ENCODE results near the gene CLK2.

The CLK2 gene

DNA sequence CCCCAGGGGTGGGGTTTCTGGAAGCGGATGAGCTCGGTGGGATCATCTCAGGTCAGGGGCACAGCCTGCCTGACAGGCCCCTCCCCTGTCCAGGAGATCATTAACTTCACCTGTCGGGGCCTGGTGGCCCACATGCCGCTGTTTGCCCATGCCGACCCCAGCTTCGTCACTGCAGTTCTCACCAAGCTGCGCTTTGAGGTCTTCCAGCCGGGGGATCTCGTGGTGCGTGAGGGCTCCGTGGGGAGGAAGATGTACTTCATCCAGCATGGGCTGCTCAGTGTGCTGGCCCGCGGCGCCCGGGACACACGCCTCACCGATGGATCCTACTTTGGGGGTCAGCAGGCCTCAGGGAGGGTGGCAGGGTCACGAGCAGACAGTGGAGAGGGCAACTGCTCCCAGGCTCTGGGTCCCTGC lies 12.3 kb upstream of the CLK2 start:
- H3K4me3 ChIP-seq (ENCODE audit: low read depth, low read length), result no peak overlapping the region
- TF ChIP-seq, protein P1, sequence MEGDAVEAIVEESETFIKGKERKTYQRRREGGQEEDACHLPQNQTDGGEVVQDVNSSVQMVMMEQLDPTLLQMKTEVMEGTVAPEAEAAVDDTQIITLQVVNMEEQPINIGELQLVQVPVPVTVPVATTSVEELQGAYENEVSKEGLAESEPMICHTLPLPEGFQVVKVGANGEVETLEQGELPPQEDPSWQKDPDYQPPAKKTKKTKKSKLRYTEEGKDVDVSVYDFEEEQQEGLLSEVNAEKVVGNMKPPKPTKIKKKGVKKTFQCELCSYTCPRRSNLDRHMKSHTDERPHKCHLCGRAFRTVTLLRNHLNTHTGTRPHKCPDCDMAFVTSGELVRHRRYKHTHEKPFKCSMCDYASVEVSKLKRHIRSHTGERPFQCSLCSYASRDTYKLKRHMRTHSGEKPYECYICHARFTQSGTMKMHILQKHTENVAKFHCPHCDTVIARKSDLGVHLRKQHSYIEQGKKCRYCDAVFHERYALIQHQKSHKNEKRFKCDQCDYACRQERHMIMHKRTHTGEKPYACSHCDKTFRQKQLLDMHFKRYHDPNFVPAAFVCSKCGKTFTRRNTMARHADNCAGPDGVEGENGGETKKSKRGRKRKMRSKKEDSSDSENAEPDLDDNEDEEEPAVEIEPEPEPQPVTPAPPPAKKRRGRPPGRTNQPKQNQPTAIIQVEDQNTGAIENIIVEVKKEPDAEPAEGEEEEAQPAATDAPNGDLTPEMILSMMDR (IDR thresholded peaks at IDR 0.05; ENCODE audit: low read depth, low read length), result no peak

DNA sequence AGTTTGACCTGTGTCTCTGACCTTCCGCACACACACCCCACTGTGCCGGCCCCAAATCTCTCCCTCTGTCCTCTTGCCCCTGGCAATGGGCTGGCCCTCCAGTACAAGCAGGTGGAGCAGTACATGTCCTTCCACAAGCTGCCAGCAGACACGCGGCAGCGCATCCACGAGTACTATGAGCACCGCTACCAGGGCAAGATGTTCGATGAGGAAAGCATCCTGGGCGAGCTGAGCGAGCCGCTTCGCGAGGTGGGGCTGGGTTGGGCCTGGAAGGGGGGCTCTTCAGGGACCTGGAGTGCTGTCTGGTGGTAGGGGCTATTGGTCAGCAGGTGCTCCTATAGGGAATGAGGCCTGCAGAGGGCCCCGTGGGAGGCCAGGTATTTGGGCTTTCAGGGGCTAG lies 11.8 kb upstream of the CLK2 start:
- no peak overlapping the region for H3K4me3 ChIP-seq (ENCODE audit: low read depth, low read length)
- TF ChIP-seq, protein P1 (IDR thresholded peaks at IDR 0.05; ENCODE audit: low read depth, low read length), result no peak

DNA sequence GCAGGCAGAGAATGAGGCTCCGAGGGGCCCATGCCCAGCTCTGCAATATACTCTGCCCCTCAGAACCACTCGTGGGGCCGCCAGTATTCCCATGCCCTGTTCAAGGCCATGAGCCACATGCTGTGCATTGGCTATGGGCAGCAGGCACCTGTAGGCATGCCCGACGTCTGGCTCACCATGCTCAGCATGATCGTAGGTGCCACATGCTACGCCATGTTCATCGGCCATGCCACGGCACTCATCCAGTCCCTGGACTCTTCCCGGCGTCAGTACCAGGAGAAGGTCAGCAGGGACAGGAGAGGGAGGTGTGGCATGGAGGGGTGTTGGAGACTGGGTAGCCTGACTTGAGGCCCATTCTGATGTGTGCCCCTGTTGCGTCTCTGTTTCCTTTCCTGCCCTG lies 11.2 kb upstream of the CLK2 start:
- TF ChIP-seq, protein P1 (IDR thresholded peaks at IDR 0.05; ENCODE audit: low read depth, low read length), result no peak
- H3K4me3 ChIP-seq (ENCODE audit: low read depth, low read length), result no peak overlapping the region

DNA sequence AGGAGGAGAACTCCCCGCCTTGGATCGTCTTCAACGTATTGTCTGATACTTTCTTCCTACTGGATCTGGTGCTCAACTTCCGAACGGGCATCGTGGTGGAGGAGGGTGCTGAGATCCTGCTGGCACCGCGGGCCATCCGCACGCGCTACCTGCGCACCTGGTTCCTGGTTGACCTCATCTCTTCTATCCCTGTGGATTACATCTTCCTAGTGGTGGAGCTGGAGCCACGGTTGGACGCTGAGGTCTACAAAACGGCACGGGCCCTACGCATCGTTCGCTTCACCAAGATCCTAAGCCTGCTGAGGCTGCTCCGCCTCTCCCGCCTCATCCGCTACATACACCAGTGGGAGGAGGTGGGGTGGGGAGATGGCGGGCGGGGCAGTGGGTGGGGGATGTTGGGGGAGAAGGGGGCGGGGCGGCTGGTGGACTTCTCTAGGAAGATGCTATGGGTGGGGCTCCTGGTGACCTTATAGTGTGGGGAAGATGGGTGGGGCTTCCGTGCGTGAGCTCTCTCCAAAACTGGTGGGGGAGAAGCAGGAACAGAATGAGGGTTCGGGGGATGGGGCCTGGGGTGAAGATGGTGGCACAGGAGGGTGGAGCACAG lies 9.3 kb upstream of the CLK2 start:
- no peak overlapping the region for H3K4me3 ChIP-seq (ENCODE audit: low read depth, low read length)
- TF ChIP-seq, protein P1 (IDR thresholded peaks at IDR 0.05; ENCODE audit: low read depth, low read length), result no peak

DNA sequence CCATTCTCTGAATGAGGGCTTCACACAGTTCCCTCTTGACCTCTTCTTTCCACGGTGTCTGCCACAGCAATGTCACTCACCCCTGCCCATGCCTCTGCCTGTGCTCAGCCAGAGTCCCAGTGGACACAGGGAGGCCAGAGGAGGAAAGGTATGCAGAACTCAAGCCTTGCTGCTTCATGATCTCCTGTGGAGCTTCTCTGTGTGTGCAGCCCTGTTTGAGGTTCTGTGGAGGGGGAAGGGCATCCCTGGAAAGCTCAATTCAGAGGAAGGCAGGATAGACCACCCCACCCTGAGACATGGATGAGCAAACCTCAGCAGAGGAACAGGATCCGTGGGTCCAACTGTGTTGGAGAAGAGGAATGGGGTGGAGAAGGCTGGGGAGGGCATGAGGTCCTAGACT lies 6.0 kb upstream of the CLK2 start:
- no peak overlapping the region for H3K4me3 ChIP-seq (ENCODE audit: low read depth, low read length)

DNA sequence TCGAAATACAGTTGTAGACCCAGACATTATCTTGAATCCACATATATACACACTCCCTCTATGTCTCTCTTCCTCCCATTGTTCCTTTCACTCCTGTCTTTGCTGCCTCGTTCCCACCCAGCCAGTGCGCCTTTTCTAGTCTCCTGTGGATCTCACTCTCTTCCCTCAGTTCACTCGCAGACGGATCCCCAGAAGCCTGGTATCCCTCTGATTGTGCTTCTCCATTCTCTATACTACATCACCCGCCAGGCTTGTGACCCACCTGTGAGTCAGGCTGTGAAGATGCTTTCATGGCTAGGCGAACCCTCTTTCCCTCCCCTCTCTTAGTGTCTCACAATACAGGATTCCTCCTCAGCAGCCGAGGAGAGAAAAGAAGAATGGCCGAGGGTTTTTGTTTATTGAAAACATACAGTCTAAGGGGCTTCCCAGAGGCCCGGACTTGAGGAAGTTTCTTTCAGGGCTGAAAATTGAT lies 5.4 kb upstream of the CLK2 start:
- TF ChIP-seq, protein P1 (IDR thresholded peaks at IDR 0.05; ENCODE audit: low read depth, low read length), result no peak
- no peak overlapping the region for H3K4me3 ChIP-seq (ENCODE audit: low read depth, low read length)

More for the DNA sequence above, 6.0 kb upstream of the CLK2 start:
- TF ChIP-seq, protein P1 (IDR thresholded peaks at IDR 0.05; ENCODE audit: low read depth, low read length), result no peak

DNA sequence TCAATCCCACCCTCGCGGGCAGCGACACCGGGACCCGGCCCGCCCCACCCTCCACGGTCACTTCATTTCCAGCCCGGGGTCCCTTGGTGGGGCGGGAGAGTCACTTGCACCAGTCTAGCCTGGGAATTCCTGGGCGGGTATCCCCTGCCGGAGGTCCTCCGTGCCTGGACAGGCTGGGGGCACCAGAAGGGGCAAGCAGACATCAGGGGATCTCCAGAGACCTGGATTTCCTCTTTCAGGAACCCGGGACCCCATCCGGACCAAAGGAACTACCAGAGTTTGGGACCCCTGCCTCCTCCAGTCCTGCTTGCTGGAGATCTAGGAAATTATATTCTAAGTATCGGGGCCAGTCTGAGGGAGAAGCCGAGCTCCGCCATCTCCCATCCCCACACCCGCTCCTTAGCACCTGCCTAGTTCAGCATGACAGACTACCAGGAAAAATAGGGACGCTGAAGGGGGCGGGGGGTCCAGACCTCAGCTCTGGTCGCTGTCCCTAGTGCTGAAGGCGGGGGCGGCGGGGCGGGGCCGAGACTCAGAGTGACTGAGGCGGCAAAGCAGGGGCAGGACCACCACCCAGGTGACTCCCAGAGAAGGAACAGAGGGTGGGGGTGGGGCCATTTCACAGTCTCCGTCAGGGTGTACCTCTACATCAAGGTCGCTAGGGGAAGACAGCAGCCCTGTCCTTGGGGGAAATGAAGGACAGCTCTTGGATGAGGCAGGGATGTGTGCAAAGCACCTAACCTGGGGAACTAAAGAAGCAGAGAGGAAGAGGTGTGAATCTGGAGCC lies 4.8 kb upstream of the CLK2 start:
- TF ChIP-seq, protein P1 (IDR thresholded peaks at IDR 0.05; ENCODE audit: low read depth, low read length), result peak; percentile 12; the same call in 1 of the 2 replicates
- H3K4me3 ChIP-seq (ENCODE audit: low read depth, low read length), result peak overlapping the region; percentile 70

Data from WI38 (cell line).